LNCaP clone FGC (cell line): ENCODE data around the gene BEST1.

Experiments used
- DNase-seq: peaks from one replicate; pipeline ENCODE4 v3.0.0-alpha.2; 2011; ENCODE audit warnings: low read depth
- H3K4me3 ChIP-seq: 2 replicates; pipeline ENCODE4 v1.5.1; 2011; ENCODE audit warnings: mild to moderate bottlenecking, low read depth, low read length, control low read depth
- TF ChIP-seq, protein P1 (sequence below): IDR thresholded peaks from 2 replicates; pipeline ENCODE4 v1.5.1; 2012; ENCODE audit warnings: mild to moderate bottlenecking; ENCODE audit not compliant: control insufficient read depth, insufficient read depth; ENCODE audit errors: extremely low read depth

Gene BEST1

GRCh38 chr11:61950035-61950547 lies at the start of gene BEST1:
BEST1 (plus strand) TSS chr11:61950351; CDS start chr11:61951807, 1,456 bp downstream.
- DNase-seq, result no peak
- TF ChIP-seq, protein P1, sequence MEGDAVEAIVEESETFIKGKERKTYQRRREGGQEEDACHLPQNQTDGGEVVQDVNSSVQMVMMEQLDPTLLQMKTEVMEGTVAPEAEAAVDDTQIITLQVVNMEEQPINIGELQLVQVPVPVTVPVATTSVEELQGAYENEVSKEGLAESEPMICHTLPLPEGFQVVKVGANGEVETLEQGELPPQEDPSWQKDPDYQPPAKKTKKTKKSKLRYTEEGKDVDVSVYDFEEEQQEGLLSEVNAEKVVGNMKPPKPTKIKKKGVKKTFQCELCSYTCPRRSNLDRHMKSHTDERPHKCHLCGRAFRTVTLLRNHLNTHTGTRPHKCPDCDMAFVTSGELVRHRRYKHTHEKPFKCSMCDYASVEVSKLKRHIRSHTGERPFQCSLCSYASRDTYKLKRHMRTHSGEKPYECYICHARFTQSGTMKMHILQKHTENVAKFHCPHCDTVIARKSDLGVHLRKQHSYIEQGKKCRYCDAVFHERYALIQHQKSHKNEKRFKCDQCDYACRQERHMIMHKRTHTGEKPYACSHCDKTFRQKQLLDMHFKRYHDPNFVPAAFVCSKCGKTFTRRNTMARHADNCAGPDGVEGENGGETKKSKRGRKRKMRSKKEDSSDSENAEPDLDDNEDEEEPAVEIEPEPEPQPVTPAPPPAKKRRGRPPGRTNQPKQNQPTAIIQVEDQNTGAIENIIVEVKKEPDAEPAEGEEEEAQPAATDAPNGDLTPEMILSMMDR, result no peak
- H3K4me3 ChIP-seq, result no peak within 1 kb of the TSS

DNA sequence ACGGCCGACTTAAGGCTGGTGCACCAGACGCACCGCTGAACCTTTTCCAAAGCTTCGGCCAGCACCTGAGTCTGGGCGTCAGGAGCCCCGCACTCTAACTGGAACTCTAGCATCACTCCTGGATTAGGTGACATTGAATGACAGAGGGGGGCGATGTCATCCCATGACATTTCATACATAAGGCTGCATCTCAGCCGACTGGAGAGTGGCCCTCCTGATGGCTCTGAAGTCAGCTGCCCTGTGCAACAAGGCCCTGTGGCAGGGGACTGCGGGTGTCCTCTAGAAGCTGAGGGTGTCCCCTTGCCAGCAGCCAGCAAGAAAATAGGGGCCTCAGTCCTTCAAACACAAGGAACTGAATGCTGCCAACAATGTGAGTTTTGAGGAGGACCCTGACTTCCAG lies 48.8 kb upstream of the BEST1 start:
- DNase-seq, result no peak
- TF ChIP-seq, protein P1, result no peak
- no peak overlapping the region for H3K4me3 ChIP-seq

GRCh38 chr11:61902313-61902712 lies 47.8 kb upstream of the BEST1 start:
- DNase-seq, result no peak
- TF ChIP-seq, protein P1, result no peak
- no peak overlapping the region for H3K4me3 ChIP-seq

GRCh38 chr11:61903845-61904244 lies 46.3 kb upstream of the BEST1 start:
- TF ChIP-seq, protein P1, result no peak
- no peak overlapping the region for H3K4me3 ChIP-seq
- no peak for DNase-seq

GRCh38 chr11:61904539-61905048 lies 45.6 kb upstream of the BEST1 start:
- no peak overlapping the region for H3K4me3 ChIP-seq
- TF ChIP-seq, protein P1, result no peak
- no peak for DNase-seq

DNA sequence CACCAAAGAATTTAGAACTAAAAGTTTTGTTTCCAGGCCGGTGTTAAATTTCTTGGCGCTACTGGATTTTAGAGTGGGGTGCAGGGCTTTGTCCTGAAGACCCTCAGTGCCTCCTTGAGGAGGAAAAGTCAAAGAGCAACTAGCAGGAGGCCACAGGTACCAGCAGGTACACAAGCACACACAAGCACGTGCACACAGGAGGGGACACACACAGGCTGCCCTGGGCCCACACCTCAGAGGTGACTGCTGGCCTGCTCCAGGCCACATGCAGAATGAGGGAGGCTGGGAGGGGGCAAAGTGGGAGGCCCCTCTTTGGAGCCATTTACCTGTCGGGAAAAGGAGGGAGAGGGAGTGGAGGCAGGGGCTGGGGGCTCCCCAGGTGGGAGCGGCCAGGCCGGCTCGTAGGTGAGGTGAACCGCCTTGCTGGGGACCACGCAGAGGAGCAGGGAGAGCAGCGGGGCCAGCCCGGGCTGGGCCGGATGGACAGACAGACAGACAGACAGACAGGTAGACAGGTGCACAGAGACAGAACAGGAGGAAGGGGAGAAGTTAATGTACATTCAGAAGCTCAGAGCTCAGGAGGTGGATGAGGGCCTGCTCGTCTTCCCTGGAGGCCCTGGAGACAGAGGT lies 45.0 kb upstream of the BEST1 start:
- H3K4me3 ChIP-seq, result no peak overlapping the region
- TF ChIP-seq, protein P1, result no peak
- DNase-seq, result no peak

DNA sequence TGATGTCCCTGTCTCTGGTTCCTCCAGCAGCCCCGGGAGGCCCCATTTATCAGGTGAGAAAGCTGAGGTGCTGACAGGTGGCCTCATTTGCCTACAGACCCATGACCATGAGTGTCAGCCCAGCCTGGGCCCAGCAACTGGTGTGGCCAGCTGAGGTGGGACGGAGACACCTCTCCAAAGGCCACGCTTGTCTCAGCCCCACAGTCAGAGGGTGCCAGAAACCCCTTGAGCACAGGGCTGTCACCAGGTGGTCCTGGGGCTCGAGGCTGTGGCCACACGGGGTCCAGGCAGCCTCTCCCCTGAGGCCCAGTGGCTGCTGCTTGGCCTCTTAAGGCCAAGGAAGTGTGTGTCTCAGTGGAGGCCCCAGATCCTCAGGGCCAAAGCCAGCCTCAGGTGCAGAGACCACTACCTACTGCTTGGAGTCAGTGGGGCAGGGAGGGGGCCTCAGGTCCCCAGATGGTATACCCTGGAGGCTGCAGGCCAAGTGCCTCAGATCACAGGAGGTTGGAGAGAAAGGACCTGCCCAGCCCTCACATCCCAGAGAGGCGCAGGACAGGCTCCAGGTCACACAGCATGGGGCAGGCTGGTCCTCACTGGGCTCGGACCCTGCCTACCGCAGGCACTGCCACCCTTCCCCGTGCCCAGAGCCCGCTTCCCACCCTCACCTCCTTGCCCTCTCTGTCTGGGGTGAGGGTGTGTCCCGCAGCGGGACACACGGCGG lies 44.2 kb upstream of the BEST1 start:
- TF ChIP-seq, protein P1, result no peak
- DNase-seq, result no peak
- H3K4me3 ChIP-seq, result no peak overlapping the region
